NCI-H1105 treated with DMSO at 0.1 percent for 48 hours (cell line): Measurements from ENCODE around the gene EHHADH.

ENCODE experiments used
- DNase-seq: peaks from one replicate; lab custom pipeline; 2025; lab: John Stamatoyannopoulos, UW

The EHHADH gene

GRCh38 chr3:185197068-185197467, 56.8 kb downstream of the EHHADH start:
- no peak for DNase-seq

- no peak for DNase-seq
These were observed 58.2 kb downstream of the EHHADH start for GRCh38 chr3:185195652-185196051.

GRCh38 chr3:185188816-185189215, 65.0 kb downstream of the EHHADH start:
- DNase-seq: peak; percentile 64

- DNase-seq: no peak
These were observed 66.5 kb downstream of the EHHADH start for GRCh38 chr3:185187391-185187790.

GRCh38 chr3:185176750-185177359, 77.0 kb downstream of the EHHADH start:
- peak; percentile 37 for DNase-seq

GRCh38 chr3:185175370-185175987, 78.4 kb downstream of the EHHADH start:
- DNase-seq: no peak

- no peak for DNase-seq
These were observed 81.5 kb downstream of the EHHADH start for GRCh38 chr3:185172086-185173049.

GRCh38 chr3:185164428-185165217, 89.2 kb downstream of the EHHADH start:
- DNase-seq: no peak

GRCh38 chr3:185162634-185163033, 91.2 kb downstream of the EHHADH start:
- DNase-seq: no peak

- DNase-seq: no peak
These were observed 92.1 kb downstream of the EHHADH start for GRCh38 chr3:185161761-185162160.

GRCh38 chr3:185157347-185157746, 96.5 kb downstream of the EHHADH start:
- no peak for DNase-seq

GRCh38 chr3:185155678-185156077, 98.2 kb downstream of the EHHADH start:
- no peak for DNase-seq

- no peak for DNase-seq
These were observed 99.8 kb downstream of the EHHADH start for GRCh38 chr3:185153861-185154629.

- no peak for DNase-seq
These were observed 100.6 kb downstream of the EHHADH start for GRCh38 chr3:185153171-185153771.

- peak; percentile 71 for DNase-seq
These were observed 101.3 kb downstream of the EHHADH start, which contains the start of gene C3orf70 for GRCh38 chr3:185152410-185153170. Gene C3orf70 (minus strand): TSS chr3:185153060. CDS start chr3:185152823, 237 bp downstream.

GRCh38 chr3:185151964-185152409, 101.9 kb downstream of the EHHADH start:
- no peak for DNase-seq

GRCh38 chr3:185151101-185151963, 102.5 kb downstream of the EHHADH start:
- no peak for DNase-seq

GRCh38 chr3:185150561-185150960, 103.3 kb downstream of the EHHADH start:
- no peak for DNase-seq

GRCh38 chr3:185149591-185149990, 104.3 kb downstream of the EHHADH start:
- no peak for DNase-seq
